Heart right ventricle (tissue), 16 donors: ENCODE data around the gene AARS1. TPM values are rescaled to one million over a fixed set of nuclear protein-coding genes. Genes with fewer than 3 reads are reported as not detected.
"Not testable (repeated sequence)": the region's sequence is repeated elsewhere in the genome, so short reads cannot be mapped to it uniquely, and the experiment has no call there.

ENCODE experiments used
- ATAC-seq, 8 donors: fragments of 200-7000 bp; cut with Tn5 transposase; one replicate each; pipeline ENCODE4 v1.9.1; 2020; ENCODE audit warnings: mild to moderate bottlenecking in 8 of 8, moderate library complexity in 8 of 8, moderate number of reproducible peaks in 1 of 8
- DNase-seq, 2 donors: peaks; one replicate each; pipeline ENCODE4 v3.0.0-alpha.2; 2020
- H3K27ac ChIP-seq, 10 donors: fragments of 200-600 bp; sonication (generic) in 2 of 10; one replicate each; pipeline versions ENCODE4 v1.5.0 to v1.8.0; 2020 to 2022; ENCODE audit warnings: mild to moderate bottlenecking in 3 of 10
- H3K27me3 ChIP-seq, 7 donors: fragments of 200-600 bp; one replicate each; pipeline ENCODE4 v1.8.0; 2021 to 2022; ENCODE audit warnings: mild to moderate bottlenecking in 2 of 7
- H3K36me3 ChIP-seq, 9 donors: fragments of 200-600 bp; sonication (generic) in 1 of 9; one replicate each; pipeline versions ENCODE4 v1.5.0 to v1.8.0; 2020 to 2022; ENCODE audit warnings: mild to moderate bottlenecking in 2 of 9
- H3K4me1 ChIP-seq, 9 donors: fragments of 200-600 bp; sonication (generic) in 1 of 9; one replicate each; pipeline versions ENCODE4 v1.5.0 to v1.8.0; 2020 to 2022; ENCODE audit warnings: mild to moderate bottlenecking in 4 of 9
- H3K4me3 ChIP-seq, 10 donors: fragments of 200-600 bp; sonication (generic) in 2 of 10; one replicate each; pipeline versions ENCODE4 v1.5.0 to v1.8.0; 2020 to 2022; ENCODE audit warnings: mild to moderate bottlenecking in 7 of 10, moderate library complexity in 2 of 10
- H3K9me3 ChIP-seq, 11 donors: fragments of 200-600 bp in 10 of 11; sonication (generic) in 2 of 11; one replicate each; pipeline versions ENCODE4 v1.5.0 to v1.8.0; 2013 to 2022; ENCODE audit warnings: mild to moderate bottlenecking in 2 of 11, control low read depth in 1 of 11, moderate library complexity in 1 of 11
- CTCF ChIP-seq, 9 donors: fragments of 200-600 bp; sonication (generic) in 2 of 9; IDR thresholded peaks; one replicate each; pipeline versions ENCODE4 v1.5.0 to v1.8.0; 2021 to 2022; ENCODE audit warnings: antibody characterized with exemption in 9 of 9, mild to moderate bottlenecking in 5 of 9, moderate library complexity in 1 of 9
- WGBS, 2 donors: extraction: QIAGEN DNeasy Blood & Tissue Kit; methylation state at CpG; one replicate each; pipeline ENCODE4 v1.1.7; 2013; ENCODE audit warnings: inconsistent platforms in 1 of 2; 5-methylcytosine and 5-hydroxymethylcytosine counted together
- intact Hi-C, 10 donors: fragments of 100-400 bp; cut with DNase I; formaldehyde crosslinking; loops; one replicate each; pipeline versions ENCODE4 v1.11.1 to v1.14.2; 2022
- long read RNA-seq, 3 donors: library from polyadenylated mRNA; unstranded; transcript quantifications; one replicate each; pipeline ENCODE4 v2.0.0, GENCODE V29; 2020 to 2021
- polyA plus RNA-seq, 2 donors: library from polyadenylated mRNA; stranded (reverse); fragments of 200-250 nt; gene quantifications; one replicate each; pipeline ENCODE4 v1.2.3, GENCODE V29; 2013
- total RNA-seq, 10 donors: library from RNA; stranded (reverse); fragmentation: NEBNext Ultra II Directional in 3 of 10; extraction: Animal tissue kit (Norgen Biotek cat#: 25700) in 3 of 10; gene quantifications; one replicate each; pipeline versions ENCODE4 v1.2.1 to v1.2.4, GENCODE V29; 2021 to 2023
- donor health status: Arrhythmogenic right ventricular cardiomyopathy.
- donor health status: ischemic (EF 13 %, LVEDD 7.1; RV severe dilation, severe dysfunction).
- donor health status: healthy with polysubstance abuse.
- donor health status: DM: no; HTN: yes; CAD: no.
- donor health status: DM: no; HTN: no; CAD: no.
- donor health status: ischemic (EF 25% LVEDD 6.9; RV normal size, moderate dysfunction).
- donor health status: ischemic (EF 25% LVEDD 5.7; RV mildly dilated, moderate dysfunction).
- donor health status: healthy.
- donor health status: DM: yes; HTN: yes; CAD: no.
- donor health status: Ischemic cardiomyopathy.
- donor health status: ischemic (EF 35%, LVEDD 5.7; RV mildly dilated, moderate dysfunction).
- donor health status: nonischemic (EF 11% LVEDD 7.7; RV severe dilation, severe dysfunction).
- donor health status: DM: yes; HTN: yes; CAD: no.
- donor health status: PGD.
- donor health status: ischemic (EF 29% LVEDD 5.4; RV normal size, mild dysfunction).
- donor health status: nonischemic (EF 23%, LVEDD 6.1; RV moderate dilation, normal function).

Gene AARS1
- 10 to 100 TPM; 54.3 to 73.1 (median 59.4) TPM for total RNA-seq
- 10 to 100 TPM; 20.6 to 69.1 TPM for polyA plus RNA-seq
- long read RNA-seq, donor 1, transcript AARS-201 (21 exons, 3,477 nt) = major isoform, 93 of 119 reads
- long read RNA-seq, donor 1, partial matches to known transcripts = 18 of 119 reads
- long read RNA-seq, donor 1, other reads (novel, unspliced or antisense) = 8 of 119 reads
- long read RNA-seq, donor 2, transcript AARS-201 (21 exons, 3,477 nt) = major isoform, 108 of 134 reads
- long read RNA-seq, donor 2, partial matches to known transcripts = 17 of 134 reads
- long read RNA-seq, donor 2, other reads (novel, unspliced or antisense) = 9 of 134 reads
- long read RNA-seq, donor 3, transcript AARS-201 (21 exons, 3,477 nt) = major isoform, 143 of 200 reads
- long read RNA-seq, donor 3, partial matches to known transcripts = 39 of 200 reads
- long read RNA-seq, donor 3, other reads (novel, unspliced or antisense) = 18 of 200 reads

- Histone ChIP-seq H3K27me3 (no peaks in the 10 kb centered on the region), H3K4me1 (peaks cover 0 to 19% (median 16%) of the 10 kb centered on the region in 9 donors), H3K27ac (peak within 1 kb of the TSS; percentile 11 to 93 (median 86)), H3K4me3 (peak within 1 kb of the TSS; percentile 54 to 92 (median 70)), H3K36me3 (peaks cover 0 to 14% (median 3%) of the 10 kb centered on the region in 9 donors), H3K9me3 (no peaks in the 10 kb centered on the region)
- ATAC-seq = peak; percentile 98 to 100 (median 99)
- intact Hi-C loops = no loop called here
- no peak for TF ChIP-seq CTCF (IDR thresholded peaks at IDR 0.05)
- 1 to 2% methylated on average over 51 to 53 of the region's 53 CpGs for WGBS, 2 donors
- peak; percentile 93 to 99 for DNase-seq
Observed at GRCh38 chr16:70289229-70290094, at the start of gene AARS1. Gene AARS1 (minus strand): TSS chr16:70289506. CDS start chr16:70282763, 6,743 bp downstream.

- Histone ChIP-seq H3K4me3 (no peak overlapping the region), H3K9me3 (no peaks in the 10 kb centered on the region), H3K4me1 (peaks cover 0 to 6% (median 0%) of the 10 kb centered on the region in 9 donors), H3K27me3 (no peaks in the 10 kb centered on the region), H3K36me3 (peaks cover 0 to 49% (median 13%) of the 10 kb centered on the region in 9 donors), H3K27ac (no peak overlapping the region)
- intact Hi-C loops = loop anchor here in 2 of 10 donors (10.0 kb wide), 2 partner anchors 317 to 417 kb away; no protein-coding TSS in a partner anchor
- DNase-seq = no peak
- ATAC-seq = no peak
- TF ChIP-seq CTCF (IDR thresholded peaks at IDR 0.05) = no peak
- 93 to 97% methylated on average over 5 of the region's 5 CpGs for WGBS, 2 donors
Observed at GRCh38 chr16:70337814-70338213, 48.5 kb upstream of the AARS1 start.

GRCh38 chr16:70332728-70333127, 43.4 kb upstream of the AARS1 start:
- H3K27me3 ChIP-seq, ATAC-seq, H3K27ac ChIP-seq, H3K9me3 ChIP-seq, H3K4me1 ChIP-seq, DNase-seq, H3K4me3 ChIP-seq: not testable (repeated sequence)
- 66 to 67% methylated on average over 5 of the region's 12 CpGs for whole genome bisulfite sequencing, 2 donors
- intact Hi-C loops = loop anchor here in 2 of 10 donors (10.0 kb wide), 2 partner anchors 322 to 422 kb away; no protein-coding TSS in a partner anchor
- H3K36me3 ChIP-seq = peaks cover 0 to 92% (median 38%) of the 10 kb centered on the region in 9 donors

GRCh38 chr16:70331588-70332358, 42.5 kb upstream of the AARS1 start:
- H3K4me3 ChIP-seq = no peak overlapping the region
- H3K9me3 ChIP-seq = no peaks in the 10 kb centered on the region
- intact Hi-C loops = loop anchor here in 3 of 10 donors (2.0 to 10.0 kb wide), 3 partner anchors 321 to 423 kb away; no protein-coding TSS in a partner anchor
- TF ChIP-seq CTCF (IDR thresholded peaks at IDR 0.05) = peak; percentile 19 to 67 (median 55)
- ATAC-seq (peak in 6 of 8 donors; percentile 46 to 74 (median 58)), DNase-seq (no peak)
- H3K4me1 ChIP-seq = peaks cover 0 to 5% (median 0%) of the 10 kb centered on the region in 9 donors
- peaks cover 0 to 97% (median 39%) of the 10 kb centered on the region in 9 donors for H3K36me3 ChIP-seq
- H3K27ac ChIP-seq = no peak overlapping the region
- no peaks in the 10 kb centered on the region for H3K27me3 ChIP-seq
- 62 to 63% methylated on average over 9 of the region's 9 CpGs for WGBS, 2 donors
